ENCODE measurements around the gene PIK3CA. TPM values are rescaled to one million over a fixed set of nuclear protein-coding genes. Genes with fewer than 3 reads are reported as not detected.

The PIK3CA gene
- total RNA-seq, 2 experiments from 2014 or later: 9.0 to 17.8 TPM

GRCh38 chr3:179288845-179289244, 140.7 kb downstream of the PIK3CA start:
- no peak overlapping the region for H2AFZ ChIP-seq (ENCODE audit: low read length)
- no peak overlapping the region for H3K4me2 ChIP-seq (ENCODE audit: low read length)
- intact Hi-C loops (cut with micrococcal nuclease; ENCODE audit: unreplicated experiment): no loop called here
- no peaks in the 10 kb centered on the region for H3K4me1 ChIP-seq (ENCODE audit: insufficient read depth, low read length, poor library complexity, severe bottlenecking)
- H4K20me1 ChIP-seq (ENCODE audit: insufficient read depth, low read length): no peaks in the 10 kb centered on the region
- H3K9me2 ChIP-seq (ENCODE audit: insufficient read depth, low read length): no peaks in the 10 kb centered on the region
- DNase-seq (ENCODE audit: low spot score): no peak
- ChIA-PET POLR2A (interaction anchor here (0.6 to 1.3 kb wide), 4 partner anchors 9 to 275 kb away, joined by 3 to 5 read pairs (median 3); no protein-coding TSS in a partner anchor), CTCF (ENCODE audit: unreplicated experiment) (no interaction called here)
- TF ChIP-seq CTCF (conservative IDR thresholded peaks at IDR 0.05; ENCODE audit: low read length) (no peak), EZH2phosphoT487 (IDR thresholded peaks at IDR 0.05; ENCODE audit: borderline replicate concordance, low read depth, low read length) (no peak)
- no peaks in the 10 kb centered on the region for H3K79me2 ChIP-seq (ENCODE audit: insufficient read depth, low read depth, low read length)
- no TSS peak for BruUV-seq (replicated peaks)
- H3K36me3 ChIP-seq (ENCODE audit: insufficient read depth, low read length): no peaks in the 10 kb centered on the region
- no peaks in the 10 kb centered on the region for H3K9me3 ChIP-seq (ENCODE audit: low read length)
- no peak overlapping the region for H3K4me3 ChIP-seq (ENCODE audit: low read depth, low read length, poor library complexity, severe bottlenecking)
- H3K27ac ChIP-seq (ENCODE audit: low read depth, low read length, poor library complexity, severe bottlenecking): no peak overlapping the region

- no TSS peak for BruUV-seq (replicated peaks)
- H3K27ac ChIP-seq (ENCODE audit: low read depth, low read length, poor library complexity, severe bottlenecking): no peak overlapping the region
- CTCF ChIA-PET (ENCODE audit: unreplicated experiment): no interaction called here
- H3K9me2 ChIP-seq (ENCODE audit: insufficient read depth, low read length): no peaks in the 10 kb centered on the region
- no peak overlapping the region for H2AFZ ChIP-seq (ENCODE audit: low read length)
- no peaks in the 10 kb centered on the region for H3K79me2 ChIP-seq (ENCODE audit: insufficient read depth, low read depth, low read length)
- intact Hi-C loops (cut with micrococcal nuclease; ENCODE audit: unreplicated experiment): no loop called here
- no peaks in the 10 kb centered on the region for H3K9me3 ChIP-seq (ENCODE audit: low read length)
- TF ChIP-seq EZH2phosphoT487 (IDR thresholded peaks at IDR 0.05; ENCODE audit: borderline replicate concordance, low read depth, low read length): no peak
- TF ChIP-seq CTCF (conservative IDR thresholded peaks at IDR 0.05; ENCODE audit: low read length): no peak
- no peak for DNase-seq (ENCODE audit: low spot score)
- H3K36me3 ChIP-seq (ENCODE audit: insufficient read depth, low read length): no peaks in the 10 kb centered on the region
- H3K4me1 ChIP-seq (ENCODE audit: insufficient read depth, low read length, poor library complexity, severe bottlenecking): no peaks in the 10 kb centered on the region
- no peaks in the 10 kb centered on the region for H4K20me1 ChIP-seq (ENCODE audit: insufficient read depth, low read length)
- H3K4me2 ChIP-seq (ENCODE audit: low read length): no peak overlapping the region
- H3K4me3 ChIP-seq (ENCODE audit: low read depth, low read length, poor library complexity, severe bottlenecking): no peak overlapping the region
- POLR2A ChIA-PET: interaction anchor here (0.7 to 1.3 kb wide), 2 partner anchors 152 to 276 kb away, joined by 3 read pairs; no protein-coding TSS in a partner anchor
Measured at GRCh38 chr3:179289295-179289694, 141.1 kb downstream of the PIK3CA start.

Small RNAs within 50 kb of the gene (small RNA-seq; reads per million reads assigned to genes)
- not detected for gene RF00402

Other genes with a start within 250 kb of the PIK3CA start
- 3.7 TPM in 2 replicates for gene ZMAT3, start 76.5 kb upstream of the PIK3CA start, total RNA-seq (2014; rRNA removed; shearing (Covaris generic))
- 11.3 and 12.9 TPM in 2 replicates for gene ZMAT3, start 76.5 kb upstream of the PIK3CA start, total RNA-seq (2022)
- gene KCNMB3, start 102.8 kb downstream of the PIK3CA start, total RNA-seq (2014; rRNA removed; shearing (Covaris generic)): 0.18 and 0.60 TPM in 2 replicates
- not detected in 2 replicates for gene KCNMB3, start 102.8 kb downstream of the PIK3CA start, total RNA-seq (2022)
- 44.3 and 61.3 TPM in 2 replicates for gene ZNF639, start 174.7 kb downstream of the PIK3CA start, total RNA-seq (2014; rRNA removed; shearing (Covaris generic))
- 59.3 and 63.5 TPM in 2 replicates for gene ZNF639, start 174.7 kb downstream of the PIK3CA start, total RNA-seq (2022)
- 23.0 and 31.7 TPM in 2 replicates for gene MFN1, start 199.4 kb downstream of the PIK3CA start, total RNA-seq (2014; rRNA removed; shearing (Covaris generic))
- gene MFN1, start 199.4 kb downstream of the PIK3CA start, total RNA-seq (2022): 41.8 and 45.1 TPM in 2 replicates

All from OCI-LY7 (cell line).